ENCODE measurements around the gene VGF.

VGF gene

DNA sequence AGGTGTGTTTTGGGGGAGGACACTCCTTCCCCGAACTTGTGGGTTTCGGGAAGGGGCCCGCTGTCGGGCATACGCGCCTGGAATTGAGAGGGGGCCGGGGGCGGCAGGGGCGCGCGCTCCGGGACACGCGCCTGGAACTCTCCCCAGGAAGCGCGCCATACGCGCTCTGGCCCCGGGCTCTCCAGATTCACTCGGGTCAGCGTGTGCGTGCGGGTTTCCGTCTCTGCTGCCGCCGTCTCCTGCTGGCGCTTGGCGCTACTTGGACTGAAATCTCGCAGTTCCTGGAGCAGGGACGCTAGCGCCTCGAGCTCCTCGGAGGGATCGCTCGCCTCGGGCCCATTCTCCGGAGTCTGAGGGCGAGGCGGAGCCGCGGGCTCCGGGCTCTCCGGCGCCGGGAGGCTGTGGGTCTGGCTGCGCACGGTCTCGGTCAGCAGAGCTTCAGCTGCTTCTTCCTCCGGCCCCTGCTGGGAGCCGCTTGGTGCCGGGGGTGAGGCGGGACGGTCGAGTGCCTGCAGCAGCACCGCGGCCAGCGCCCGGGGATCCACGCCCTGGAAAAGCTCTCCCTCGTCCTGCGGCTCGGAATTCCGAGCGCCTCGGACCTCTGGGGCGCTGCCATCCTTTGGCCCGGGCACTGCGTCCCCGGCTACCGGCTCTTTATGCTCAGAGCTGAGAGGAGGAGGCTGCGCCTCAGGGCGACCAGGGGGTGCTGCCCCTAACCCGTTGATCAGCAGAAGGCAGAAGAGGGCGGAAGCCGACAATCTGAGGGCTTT, 1.1 kb downstream of the VGF start:
- DNase-seq = peak; percentile 11

DNA sequence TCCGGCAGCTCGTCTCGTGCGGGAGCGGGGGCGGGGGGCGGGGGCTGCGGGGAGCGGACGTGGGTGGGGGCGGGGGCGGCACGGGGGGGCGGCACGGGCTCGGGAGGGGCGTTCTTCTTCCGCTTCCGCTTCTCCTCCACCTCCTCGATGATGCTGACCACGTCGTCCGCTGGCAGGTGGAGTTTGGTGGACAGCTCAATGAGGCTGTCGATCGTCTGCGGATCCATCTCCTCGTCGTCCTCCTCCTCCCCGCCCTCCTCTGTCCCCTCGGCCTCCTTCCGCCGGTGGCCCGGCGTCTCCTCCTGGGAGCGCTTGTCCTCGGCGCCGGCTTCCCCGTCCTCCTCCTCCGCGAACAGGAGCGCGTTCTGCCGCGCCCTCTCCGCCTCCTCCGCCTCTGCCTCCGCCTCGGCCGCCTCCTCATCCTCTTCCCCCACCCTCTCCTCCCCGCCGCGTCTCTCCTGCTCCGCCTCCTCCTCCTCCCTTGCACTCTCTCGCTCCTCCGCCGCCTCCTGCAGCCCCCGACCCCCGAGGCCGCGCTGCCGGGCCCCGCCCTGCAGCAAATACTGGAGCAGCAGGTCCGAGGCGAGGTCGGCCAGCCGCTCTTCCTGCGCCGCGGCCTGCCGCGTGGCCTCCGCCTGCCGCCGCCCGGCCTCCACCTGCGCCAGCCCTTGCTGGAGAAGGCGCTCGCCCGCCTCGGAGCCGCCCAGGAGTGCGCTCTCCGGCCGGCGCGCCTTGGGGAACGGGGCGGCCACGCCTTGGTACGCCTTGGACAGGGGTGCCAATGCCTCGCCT, 1.9 kb downstream of the VGF start:
- no peak for DNase-seq

DNA sequence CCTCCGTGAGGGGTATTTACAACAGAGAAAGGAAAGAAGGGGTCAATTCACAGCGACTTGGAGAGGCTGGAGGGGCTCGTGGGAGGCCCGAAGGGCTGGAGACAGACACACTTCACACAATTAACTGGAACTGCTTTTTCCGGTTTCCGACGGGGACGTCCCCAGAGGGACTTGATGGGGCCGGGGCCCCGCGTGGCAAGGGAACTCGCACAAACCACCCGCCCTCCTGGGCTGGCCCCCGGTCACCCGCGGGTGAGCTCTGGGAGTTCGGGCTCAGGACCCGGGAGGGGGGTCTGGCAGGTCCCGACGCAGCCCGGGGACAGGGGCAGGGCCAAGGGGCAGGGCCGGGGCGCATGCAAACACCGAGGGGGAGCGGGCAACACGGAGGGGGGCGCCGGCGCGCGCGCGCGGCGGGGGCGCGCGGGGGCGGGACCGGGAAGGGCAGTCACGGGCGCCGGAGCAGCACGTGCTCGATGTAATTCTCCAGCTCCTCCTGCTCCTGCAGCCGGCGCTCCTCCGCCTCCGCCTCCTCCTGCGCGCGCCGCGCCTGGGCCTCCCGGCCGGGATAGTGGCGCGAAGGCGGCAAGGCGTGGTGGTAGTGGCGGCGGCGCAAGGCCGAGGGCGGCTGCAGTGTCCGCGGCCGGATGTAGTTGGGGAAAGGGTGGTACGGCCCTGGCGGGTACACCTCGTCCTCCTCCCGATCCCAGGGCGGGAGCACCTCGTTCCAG, 2.7 kb downstream of the VGF start:
- peak; percentile 18 for DNase-seq

DNA sequence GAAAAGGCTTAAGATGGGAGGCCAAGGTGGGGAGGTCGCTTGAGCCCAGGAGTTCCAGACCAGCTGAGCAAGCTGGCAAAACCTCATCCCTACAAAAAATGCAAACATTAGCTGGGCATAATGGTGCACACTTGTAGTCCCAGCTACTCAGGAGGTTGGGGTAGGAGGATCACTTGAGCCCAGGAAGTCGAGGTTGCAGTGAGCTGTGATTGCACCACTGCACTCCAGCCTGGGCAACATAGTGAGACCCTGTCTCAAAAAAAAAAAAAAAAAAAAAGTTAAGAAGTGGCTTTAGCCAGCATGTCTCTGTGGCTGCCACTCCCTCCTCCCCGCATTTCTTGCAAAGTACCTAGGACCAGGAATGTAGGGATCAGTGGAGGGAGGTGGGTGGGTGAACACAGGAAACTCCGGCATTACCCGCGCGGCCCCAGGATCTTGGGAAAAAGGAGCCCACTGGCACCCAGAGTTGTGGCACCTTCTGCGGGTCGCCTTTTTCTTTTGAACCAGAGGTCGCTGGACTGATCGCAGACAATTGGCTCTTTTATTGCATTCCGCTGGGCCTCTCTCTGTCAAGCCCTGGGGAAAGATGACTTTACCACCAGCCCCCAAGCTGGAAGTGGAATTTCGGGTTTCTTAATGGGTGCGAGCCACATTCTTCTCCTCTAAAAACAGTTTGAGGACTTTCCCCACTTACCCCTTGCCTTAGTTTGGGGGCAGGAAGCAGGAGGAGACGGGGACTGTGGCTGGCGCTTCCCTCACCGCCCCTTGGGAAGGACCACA, 3.5 kb downstream of the VGF start:
- no peak for DNase-seq

DNA sequence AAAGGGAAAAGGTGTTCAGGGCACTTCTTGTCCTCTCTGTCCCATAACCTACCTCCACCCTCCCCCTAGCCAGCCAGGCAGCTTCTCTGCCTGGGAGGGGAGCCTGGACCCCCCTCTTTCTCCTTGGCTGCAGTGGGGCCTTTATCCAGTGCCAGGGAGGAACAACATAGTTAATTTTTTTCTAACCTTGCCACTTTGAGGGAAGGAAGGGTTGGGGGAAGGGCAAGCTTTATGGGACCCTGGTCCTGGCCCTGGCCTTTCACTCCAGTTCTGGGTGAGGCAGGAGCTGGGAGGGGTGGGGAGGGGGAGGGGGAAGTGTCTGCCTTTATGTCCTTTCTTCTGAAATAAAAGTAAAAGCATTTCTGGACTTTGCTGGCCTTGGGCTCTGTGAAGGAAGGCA, 4.5 kb downstream of the VGF start:
- no peak for DNase-seq

DNA sequence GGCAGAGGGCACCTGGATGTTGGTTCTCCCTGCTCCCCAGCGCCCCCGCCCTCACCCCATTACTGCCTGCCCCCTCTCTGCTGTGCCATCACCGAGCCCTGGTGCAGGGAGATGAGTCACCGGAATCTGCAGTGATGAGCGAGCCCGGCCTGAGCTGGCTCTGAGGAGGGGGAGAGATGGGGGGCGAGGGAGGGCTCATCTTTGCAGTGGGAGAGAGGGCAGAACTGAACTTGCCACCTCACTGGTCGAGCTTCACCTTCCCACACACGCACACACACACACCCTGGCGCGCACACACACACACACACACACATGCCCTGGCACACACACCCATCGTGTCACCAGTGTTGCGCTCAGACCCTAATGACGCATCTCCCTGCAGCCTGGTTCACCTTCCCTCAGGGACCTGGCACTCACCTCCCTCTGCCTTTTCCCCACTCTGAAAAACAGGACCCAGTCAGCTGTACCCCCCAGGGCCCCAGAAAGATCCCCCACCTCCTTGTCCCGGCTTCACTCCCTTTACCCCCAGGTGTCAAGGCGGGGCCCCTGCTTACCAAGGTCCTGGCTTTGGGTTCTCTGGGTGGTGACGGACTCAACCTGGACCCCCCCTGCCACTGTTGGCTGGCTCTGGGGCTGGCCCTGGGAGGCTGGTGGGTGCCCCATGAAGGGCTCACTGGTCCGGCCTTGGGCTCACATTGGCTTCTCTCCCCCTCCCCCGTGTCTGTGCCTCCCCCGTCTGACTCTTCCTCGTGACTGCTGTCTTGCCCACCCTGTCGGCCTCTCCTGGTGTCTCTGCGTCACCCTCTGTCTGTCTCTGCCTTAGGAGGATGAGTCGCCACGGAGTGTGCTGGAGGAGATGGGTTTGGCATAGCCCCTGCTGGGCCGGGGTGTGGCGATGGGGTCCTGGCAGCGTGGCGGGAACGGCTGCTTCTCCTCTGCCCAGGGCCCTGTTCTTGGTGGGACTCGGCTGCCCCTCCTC, 5.4 kb downstream of the VGF start:
- DNase-seq = peak; percentile 16

DNA sequence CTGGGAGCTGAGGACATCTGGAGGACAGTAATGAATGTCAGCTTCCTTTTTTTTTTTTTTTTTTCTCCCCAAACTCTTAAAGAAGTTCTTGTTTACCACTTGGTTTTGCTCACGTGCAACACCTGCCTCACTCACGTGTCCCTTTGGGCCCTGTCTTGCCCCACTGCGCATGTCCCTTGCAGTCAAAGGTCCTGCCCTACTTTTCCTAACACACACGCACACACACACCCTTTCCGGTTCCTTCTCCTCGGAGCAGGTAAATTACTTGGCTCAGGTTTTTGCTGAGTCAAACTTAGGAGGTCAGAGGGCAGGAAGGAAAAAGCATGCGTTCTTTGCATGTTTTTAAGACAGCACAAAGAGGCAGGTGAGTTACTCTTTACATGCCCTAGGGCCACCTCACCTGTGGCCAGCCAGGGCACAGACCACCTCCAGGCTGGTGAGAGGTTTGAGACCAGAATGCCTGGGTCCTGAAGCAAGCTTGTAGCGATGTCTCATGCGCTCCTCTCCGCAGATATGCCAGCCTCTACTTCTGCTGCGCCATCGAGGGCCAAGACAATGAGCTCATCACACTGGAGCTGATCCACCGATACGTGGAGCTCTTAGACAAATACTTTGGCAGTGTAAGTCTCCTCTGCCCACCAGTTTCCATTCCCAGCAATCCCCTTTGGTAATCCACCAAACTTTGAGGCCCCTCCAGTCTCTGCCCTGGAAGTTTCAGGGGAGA, 8.3 kb downstream of the VGF start:
- no peak for DNase-seq

DNA sequence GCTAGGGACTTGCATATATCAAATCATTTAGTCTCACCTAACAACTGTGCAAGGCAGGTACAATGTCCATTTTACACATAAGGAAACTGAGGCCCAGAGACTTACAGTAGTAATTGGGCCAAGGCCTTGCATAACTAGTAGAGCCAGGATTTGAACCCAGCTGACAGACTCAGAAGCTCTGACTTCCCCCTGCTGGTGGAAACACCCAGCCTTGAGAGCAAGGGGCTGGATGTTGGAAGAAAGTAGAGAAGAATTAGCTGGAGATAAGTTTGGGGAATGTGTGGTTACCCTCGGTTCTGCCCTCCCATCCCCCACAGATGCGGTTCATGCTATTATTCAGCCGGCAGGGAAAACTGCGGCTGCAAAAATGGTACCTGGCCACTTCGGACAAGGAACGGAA, 9.1 kb downstream of the VGF start:
- DNase-seq = no peak

DNA sequence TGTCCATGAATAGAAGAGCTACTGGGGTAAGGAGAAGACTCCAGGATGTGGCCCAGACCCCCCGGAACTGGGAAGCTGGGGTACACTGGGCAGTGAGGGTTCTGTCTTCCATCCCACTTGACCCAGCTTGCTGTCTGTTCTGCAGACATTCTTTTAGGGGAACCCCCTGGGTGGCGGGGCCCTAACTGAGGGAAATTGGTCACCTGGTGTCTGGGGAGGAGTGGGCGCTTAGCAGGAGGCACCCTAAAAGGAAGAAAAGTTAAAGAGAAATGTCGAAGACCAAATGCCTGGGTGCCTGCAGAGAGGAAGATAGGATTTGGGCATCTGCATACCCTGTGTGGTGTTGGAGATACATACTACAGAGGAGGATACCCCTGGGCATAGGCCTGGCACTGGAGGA, 10.1 kb downstream of the VGF start:
- DNase-seq = no peak

DNA sequence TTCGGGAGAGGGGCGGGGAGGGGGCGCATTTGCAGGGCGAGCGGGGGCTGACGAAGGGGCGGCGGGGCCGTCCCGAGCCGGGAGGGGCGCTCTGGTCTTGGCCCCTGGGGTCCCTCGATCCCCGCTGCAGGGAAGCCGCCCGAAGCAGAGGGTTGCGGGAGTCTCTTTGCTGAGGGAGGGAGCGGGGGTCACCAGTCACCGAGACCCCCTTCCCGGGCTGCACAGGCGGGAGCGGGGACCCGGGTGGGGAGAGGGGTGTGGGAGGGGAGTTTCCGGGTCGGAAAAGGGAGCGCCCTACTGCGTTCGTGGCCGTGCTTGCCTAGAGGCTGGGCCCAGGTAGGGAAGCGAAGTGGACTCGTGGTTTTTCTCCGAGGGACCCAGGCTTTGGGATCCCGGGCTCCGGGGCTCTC, 10.7 kb downstream of the VGF start:
- no peak for DNase-seq

DNA sequence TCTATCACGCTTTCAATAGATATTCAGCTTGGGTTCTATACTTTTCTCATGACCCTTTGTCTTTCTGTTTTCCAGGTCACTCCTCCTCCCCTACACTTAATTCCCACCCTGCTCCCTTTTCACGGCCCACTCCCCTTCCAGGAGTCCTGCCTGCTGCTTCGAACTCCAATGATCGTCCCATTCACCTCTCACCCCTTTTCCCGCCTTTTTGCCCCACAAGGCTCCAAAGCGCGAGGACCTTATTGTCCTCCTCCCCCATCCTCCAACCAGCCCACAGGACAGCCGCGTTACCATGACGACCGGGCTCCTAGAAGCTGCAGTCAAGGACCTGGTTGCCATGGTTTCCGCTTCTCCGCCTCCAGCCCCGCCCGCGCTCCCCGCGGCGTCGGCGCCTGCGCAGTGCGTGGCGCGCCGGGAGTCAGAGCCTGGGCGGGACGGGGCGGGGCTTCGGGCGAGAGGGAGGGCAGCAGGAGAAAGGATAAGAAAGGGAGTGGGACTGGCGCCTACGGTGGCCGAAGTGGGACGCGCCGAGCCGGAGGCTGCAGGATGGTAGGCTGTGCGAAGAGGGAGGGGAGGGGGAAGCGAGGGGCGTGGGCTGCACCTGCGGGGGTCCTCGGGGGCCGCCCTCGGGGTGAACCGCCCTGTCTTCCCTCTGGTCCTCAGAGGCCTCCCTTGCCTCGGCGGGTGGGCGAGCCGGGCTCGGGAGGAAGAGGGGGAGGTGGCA, 11.2 kb downstream of the VGF start, which contains the start of gene AP1S1:
Gene AP1S1 (plus strand): TSS at position 508 of the 724 bp plus-strand sequence. CDS start 39 bp downstream, at position 547.
- peak; percentile 80 for DNase-seq

DNA sequence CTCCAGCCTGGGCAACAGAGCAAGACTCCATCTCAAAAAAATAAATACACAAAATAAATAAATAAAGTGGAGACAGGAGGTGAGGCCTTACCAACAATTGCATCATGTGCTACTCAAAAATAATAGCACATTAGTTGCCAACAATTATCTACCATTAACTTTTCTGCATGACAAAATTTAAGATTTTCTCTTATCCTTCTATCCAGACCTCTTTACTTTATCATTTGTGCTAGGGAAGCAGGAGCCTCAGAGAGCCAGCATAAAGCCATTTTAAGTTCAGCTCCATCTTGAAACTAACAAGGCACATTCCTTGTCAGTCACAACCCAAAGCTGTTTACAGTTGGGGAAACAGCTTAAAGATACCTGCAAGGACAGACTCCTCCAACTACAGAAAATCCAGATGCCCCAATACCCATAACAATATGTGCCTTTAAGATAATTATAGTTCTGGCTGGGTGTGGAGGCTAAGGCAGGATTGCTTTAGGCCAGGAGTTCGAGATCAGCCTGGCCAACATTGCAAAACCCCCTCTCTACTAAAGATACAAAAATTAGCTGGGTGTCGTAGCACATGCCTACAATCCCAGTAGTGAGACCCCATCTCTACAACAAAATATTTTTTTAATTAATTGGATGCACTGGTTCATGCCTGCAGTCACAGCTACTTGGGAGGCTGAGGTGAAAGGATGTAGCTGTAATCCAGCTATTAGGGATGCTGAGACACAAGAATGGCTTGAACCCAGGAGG, 13.3 kb downstream of the VGF start:
- no peak for DNase-seq

DNA sequence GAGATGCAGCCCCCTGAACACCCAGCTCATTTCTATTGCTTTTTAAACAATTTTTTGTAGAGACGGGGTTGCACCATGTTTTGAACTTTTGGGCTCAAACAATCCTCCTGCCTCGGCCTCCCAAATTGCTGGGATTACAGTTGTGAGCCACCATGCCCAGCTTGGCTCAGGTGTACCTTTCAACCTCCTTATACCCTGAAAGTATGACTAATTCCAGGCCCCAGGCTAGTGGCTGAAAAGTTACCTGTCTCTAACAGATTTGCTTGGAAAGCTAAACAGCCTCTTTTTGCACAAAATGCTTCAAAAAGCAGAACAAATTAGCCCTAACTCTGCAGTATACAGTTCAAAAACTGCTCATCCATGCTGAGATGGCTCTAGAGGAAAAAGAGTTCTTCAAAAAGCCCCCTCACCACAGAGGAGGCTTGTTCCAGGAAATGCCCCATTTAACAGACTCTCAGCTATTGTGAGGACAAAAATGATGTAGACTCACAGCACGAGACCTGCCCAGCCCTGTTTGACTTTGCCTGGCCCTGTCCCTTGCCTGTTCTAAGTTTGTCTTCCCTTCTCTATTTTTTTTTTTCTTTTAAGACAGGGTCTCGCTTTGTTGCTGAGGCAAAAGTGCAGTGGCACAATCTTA, 24.5 kb downstream of the VGF start:
- no peak for DNase-seq

DNA sequence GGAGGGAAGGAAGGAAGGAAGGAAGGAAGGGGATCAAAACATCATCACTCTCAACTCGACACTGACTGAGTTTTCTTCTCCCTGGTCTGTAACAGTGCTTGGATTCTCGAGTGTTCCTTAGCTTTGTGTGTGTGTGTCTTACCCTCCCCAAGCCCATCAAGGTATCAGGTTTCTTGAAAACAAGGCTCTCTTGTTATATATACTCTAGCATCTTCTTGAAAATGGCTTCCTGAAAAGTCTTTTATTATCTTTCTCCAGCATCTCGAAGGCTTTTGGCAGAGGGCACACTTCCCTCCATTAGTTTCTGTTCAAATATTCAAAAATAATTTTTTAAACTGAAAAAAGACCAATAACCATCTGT, 25.1 kb downstream of the VGF start:
- DNase-seq = no peak

DNA sequence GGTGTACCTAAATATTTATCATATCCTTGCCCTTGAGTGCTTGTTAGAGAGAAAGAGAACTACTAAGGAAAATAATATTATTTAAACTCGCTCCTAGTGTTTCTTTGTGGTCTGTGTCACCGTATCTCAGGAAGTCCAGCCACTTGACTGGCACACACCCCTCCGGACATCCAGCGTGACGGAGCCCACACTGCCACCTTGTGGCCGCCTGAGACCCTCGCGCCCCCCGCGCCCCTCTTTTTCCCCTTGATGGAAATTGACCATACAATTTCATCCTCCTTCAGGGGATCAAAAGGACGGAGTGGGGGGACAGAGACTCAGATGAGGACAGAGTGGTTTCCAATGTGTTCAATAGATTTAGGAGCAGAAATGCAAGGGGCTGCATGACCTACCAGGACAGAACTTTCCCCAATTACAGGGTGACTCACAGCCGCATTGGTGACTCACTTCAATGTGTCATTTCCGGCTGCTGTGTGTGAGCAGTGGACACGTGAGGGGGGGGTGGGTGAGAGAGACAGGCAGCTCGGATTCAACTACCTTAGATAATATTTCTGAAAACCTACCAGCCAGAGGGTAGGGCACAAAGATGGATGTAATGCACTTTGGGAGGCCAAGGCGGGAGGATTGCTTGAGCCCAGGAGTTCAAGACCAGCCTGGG, 27.0 kb downstream of the VGF start:
- peak; percentile 67 for DNase-seq

DNA sequence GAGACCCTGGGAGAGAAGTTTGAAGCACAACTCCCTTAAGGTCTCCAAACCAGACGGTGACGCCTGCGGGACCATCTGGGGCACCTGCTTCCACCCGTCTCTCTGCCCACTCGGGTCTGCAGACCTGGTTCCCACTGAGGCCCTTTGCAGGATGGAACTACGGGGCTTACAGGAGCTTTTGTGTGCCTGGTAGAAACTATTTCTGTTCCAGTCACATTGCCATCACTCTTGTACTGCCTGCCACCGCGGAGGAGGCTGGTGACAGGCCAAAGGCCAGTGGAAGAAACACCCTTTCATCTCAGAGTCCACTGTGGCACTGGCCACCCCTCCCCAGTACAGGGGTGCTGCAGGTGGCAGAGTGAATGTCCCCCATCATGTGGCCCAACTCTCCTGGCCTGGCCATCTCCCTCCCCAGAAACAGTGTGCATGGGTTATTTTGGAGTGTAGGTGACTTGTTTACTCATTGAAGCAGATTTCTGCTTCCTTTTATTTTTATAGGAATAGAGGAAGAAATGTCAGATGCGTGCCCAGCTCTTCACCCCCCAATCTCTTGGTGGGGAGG, 27.6 kb downstream of the VGF start:
- no peak for DNase-seq

DNA sequence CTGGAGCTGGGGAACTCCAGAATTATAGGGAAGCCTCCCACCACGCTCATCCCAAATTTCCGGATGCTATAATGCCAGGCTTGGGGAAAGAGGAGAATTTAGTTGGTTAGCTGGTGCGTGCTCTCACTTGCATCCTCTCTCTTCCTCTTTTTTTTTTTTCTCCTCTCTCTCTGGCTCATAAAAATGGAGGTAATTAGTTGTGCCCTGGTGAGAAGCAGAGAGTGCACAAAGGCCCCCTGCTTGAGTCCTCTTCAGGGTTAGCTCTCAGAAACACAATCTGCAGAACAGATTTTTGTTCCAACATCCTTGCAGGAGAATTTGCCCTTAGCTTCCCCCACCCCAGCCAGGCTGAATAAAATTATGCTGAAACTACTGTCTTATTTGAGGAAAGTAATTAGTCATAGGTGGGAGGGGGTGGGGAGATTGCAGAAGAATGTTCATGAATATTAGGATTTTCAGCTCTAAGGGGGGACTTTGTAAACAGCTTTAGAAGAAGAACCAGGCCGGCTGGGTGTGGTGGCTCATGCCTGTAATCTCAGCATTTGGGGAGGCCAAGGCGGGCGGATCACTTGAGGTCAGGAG, 30.9 kb downstream of the VGF start:
- DNase-seq = no peak
